Anterior cingulate cortex (tissue), 58 donors: Measurements from ENCODE around the gene POLD2.

Experiments used
- DNase-seq, 58 donors: peaks; one replicate each; lab custom pipeline; 2025; lab: John Stamatoyannopoulos, UW

POLD2 gene

GRCh38 chr7:44103923-44104859 lies 19.2 kb downstream of the POLD2 start, which contains the start of gene AEBP1:
Gene AEBP1 (plus strand): TSS chr7:44104345. CDS start chr7:44104666, 321 bp downstream.
- DNase-seq, result no peak

- DNase-seq, result no peak
Observed at GRCh38 chr7:44103566-44103922, 19.8 kb downstream of the POLD2 start.

GRCh38 chr7:44102846-44103565 lies 20.3 kb downstream of the POLD2 start:
- DNase-seq, result no peak

GRCh38 chr7:44101966-44102845 lies 21.1 kb downstream of the POLD2 start:
- peak in 4 of 58 donors; percentile 12 to 52 (median 48) for DNase-seq

GRCh38 chr7:44101303-44101965 lies 21.9 kb downstream of the POLD2 start:
- DNase-seq, result no peak

DNA sequence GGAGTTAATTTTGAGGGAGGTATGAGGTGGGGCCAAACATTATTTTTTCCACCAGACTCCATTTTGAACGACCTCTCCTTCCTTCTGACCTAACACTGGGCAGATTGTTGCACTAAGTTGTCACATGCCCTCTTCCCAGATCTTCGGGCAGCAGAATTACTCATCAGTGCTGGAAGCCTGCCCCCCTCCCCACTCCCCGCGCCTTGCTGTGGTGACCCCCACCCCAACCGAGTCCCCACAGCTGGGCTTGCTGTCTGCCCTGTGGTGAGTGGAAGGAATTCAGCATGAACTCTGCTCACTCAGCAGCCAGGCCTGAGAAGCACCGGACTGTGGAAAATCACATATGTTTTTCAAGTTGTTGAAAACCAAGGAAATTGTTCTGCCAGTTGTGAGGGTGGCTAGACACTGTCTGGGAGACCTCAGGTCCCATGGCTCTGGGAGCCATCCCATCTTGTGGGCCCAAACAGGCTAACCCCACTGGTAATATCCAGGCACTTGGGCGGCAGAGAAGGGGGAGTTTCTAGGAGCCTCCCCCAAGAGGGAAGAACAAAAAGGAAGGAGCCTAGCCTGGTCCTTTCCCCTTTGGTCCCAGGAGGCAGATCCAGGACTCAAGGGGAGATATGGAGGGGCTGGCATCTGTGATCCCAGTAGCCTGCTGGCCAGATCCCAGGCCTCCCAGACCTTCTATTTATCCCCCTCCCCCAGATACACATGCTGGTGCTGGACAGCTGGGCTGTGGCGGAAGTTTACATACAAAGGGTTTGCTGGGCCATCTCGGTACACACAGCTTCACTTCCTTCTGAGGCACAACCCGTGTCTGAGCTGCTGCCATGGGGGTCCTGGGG lies 22.7 kb downstream of the POLD2 start:
- peak in 7 of 58 donors; percentile 17 to 67 (median 48) for DNase-seq

GRCh38 chr7:44099669-44100068 lies 23.7 kb downstream of the POLD2 start:
- DNase-seq, result no peak

DNA sequence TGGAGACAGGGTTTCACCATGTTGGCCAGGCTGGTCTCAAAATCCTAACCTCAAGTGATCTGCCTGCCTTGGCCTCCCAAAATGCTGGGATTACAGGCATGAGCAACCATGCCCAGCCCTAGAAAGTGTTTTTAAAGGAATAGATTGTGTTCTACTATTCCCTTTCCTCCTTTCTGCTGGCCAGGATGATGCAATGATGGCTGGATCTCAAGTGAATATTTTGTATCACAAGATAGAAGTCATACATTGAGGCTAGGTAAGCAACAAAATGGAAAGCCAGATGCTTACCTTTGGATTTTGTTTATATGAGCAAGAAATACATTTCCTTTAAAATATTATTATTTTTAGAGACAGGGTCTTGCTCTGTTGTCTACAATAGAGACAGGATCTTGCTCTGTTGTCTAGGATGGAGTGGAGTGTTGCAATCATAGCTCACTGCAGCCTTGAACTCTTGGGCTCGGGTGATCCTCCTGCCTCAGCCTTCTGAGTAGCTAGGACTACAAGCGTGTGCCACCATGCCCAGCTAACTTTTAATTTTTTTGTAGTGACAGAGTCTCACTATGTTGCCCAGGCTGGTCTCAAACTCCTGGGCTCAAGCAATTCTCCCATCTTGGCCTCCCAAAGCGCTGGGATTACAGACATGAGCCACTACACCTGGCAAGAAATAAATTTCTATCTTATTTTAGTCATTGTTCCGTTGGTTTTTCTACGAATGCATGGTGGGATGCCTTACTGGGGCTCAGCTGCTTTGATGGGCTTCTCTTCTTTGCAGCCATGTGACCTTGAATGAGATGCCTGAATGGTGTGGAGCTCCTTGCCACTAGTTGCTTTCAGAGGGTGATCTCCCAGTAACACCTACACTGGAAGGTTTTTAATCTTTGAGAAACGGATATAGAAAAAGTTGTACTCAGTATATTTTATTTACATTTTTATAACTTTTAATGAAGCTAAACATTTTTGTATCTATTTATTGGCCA lies 25.0 kb downstream of the POLD2 start:
- no peak for DNase-seq

DNA sequence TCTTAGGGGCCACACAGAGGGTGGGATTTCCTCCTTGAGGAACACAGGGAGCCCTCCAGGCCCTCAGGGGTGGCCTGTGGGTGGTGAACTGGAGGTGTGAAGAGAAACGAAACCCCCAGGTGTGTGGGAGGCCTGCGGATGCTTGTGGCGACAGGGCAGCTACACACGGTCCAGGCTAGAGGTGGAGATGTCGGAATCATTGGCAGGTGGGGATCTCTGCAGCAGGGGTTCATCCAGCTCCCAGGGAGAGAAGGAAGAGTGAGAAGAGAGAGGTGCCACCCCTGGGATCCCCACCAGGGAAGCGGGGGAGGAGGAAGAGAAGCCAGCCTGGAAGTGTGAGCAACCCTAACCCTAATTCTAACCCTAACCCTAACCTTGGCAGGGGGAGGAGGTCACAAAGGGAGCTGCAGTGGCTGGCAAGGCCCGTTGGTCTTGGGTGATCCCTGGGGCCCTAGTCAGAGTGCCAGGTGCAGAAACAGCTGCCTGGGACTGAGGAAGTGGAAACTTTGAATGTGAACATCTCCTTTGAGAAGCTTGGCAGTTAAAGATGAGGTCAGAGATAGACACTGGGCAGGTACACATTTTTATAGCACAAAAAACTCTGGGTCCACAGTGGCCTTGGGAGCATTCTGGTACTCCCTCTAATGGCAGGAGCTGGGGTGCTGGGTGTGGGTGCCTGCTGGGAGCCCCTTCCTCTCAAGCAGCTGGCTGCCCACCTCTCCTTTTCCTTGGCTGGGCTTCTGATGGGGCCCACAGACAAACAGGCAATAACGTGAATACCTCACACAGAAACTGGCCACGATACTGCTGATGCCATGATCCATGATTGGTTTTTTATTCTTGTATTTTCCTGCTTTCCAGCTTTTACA lies 26.1 kb downstream of the POLD2 start:
- DNase-seq, result no peak

GRCh38 chr7:44096326-44096881 lies 26.9 kb downstream of the POLD2 start:
- DNase-seq, result no peak

- no peak for DNase-seq
Observed at GRCh38 chr7:44095781-44096180, 27.6 kb downstream of the POLD2 start.

DNA sequence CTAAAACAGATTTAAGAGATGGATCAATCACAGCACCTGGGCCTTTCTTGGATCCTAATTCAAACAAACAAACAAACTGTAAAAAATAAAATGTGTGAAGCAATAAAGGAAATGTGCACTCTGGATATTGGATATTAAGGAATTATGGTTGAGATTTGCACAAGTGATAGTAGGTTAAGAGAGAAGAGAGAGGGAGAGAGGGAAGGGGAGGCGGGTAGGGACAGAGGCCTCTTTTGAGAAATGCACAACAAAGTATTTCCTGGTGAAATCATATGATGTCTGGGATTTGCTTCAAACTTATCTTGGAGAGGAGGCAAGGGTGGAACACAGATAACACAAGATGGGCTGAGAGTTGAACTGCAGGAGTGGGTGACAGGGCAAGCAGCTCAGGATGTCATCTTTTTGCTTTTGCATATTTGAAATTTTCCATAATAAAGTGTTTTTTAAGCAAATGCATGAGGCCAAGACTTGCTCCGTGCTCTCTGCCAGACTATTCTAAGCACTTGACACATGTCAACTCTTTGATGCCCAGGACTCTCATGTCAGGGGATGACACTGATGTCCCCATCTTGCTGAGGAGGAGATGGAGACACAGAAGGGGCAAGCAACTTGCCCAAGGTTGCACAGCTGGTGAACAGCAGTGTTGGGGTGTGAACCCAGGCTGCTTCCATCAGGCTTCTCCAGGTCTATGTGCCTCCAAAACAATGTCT lies 28.3 kb downstream of the POLD2 start:
- no peak for DNase-seq

DNA sequence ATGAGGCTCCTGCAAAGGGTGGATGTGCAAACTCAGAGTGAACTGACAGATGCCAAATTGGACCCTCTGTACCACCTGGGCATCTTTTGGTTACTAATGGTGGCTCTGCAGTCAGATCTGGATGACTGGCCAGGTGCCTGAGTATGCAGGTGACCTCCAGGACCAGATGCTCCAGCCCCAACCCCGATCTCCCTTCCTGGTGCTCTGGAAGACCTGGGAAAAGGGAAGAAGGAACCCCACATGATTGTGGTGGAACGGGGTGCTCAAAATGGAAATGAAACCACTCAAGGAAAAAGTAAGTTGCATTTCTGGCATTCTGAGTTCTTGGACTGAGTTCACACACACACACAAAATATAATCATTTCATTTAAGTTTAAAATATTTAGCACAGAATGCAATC lies 29.0 kb downstream of the POLD2 start:
- no peak for DNase-seq

DNA sequence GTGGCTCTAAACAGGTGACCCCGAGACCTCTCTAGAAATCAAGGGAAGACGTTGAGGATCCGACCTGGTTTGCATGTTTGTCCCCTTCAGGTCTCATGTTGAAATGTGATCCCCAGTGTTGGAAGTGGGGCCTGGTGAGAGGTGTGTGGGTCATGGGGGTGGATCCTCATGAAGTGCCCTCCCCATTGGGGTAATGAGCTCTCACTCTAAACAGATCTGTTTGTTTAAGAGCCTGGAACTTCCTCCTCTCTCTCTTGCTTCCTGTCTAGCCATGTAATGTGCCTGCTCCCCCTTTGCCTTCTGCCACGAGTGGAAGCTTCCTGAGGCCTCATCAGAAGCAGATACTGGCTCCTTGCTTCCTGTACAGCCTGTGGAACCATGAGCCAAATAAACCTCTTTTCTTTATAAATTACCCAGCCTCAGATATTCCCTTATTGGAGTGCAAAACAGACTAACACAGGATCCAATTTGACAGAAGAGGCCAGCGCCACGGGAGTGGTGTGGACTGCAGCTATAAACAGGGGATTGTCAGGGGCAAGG lies 30.2 kb downstream of the POLD2 start:
- DNase-seq, result no peak
